Right forelimb (tissue), 1 donor: ENCODE results near the gene ADGRE2.
"Not testable (repeated sequence)": the region's sequence is repeated elsewhere in the genome, so short reads cannot be mapped to it uniquely, and the experiment has no call there.

ENCODE experiments used
- DNase-seq: peaks from one replicate; pipeline ENCODE4 v3.0.0-alpha.2; 2018

Gene ADGRE2

GRCh38 chr19:14777645-14778044 is 715 bp downstream of the ADGRE2 start:
- DNase-seq, result not testable (repeated sequence)

GRCh38 chr19:14775869-14776586 is 2.3 kb downstream of the ADGRE2 start:
- DNase-seq, result no peak

DNA sequence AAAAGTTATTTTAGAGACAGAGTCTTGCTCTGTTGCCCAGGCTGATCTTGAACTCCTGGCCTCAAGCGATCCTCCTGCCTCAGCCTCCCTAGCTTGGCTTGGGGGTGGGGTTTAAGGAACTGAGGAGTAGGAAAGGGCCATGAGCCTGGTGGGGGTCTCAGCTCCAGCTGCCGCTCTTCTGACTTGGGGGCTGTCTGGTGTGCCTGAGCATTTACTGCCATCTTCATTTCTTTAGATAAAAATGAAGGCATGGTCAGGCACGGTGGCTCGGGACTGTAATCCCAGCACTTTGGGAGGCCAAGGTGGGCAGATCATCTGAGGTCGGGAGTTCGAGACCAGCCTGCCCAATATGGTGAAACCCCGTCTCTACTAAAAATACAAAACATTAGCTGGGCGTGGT is 3.0 kb downstream of the ADGRE2 start:
- not testable (repeated sequence) for DNase-seq

- DNase-seq, result no peak
Measured at GRCh38 chr19:14774373-14774772, 4.0 kb downstream of the ADGRE2 start.

DNA sequence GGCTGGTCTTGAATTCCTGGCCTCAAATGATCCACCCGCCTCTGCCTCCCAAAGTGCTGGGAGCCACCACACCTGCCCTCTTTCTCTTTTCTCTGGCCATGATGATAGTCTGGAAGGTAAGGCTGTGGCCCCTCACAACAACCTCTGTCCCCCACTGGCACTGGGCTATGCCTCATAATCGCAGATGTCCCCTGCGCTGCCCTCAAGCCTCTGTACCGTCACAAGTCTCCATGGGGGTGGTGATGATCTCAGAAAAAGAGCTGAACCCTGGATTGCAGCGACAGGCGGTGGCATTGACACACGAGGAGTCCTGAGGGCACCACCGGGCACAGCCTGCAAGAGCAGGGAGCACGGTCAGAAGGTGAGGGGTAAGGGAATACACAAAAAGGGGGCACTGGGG is 4.6 kb downstream of the ADGRE2 start:
- DNase-seq, result not testable (repeated sequence)

- DNase-seq, result no peak
Measured at GRCh38 chr19:14772995-14773394, 5.4 kb downstream of the ADGRE2 start.

DNA sequence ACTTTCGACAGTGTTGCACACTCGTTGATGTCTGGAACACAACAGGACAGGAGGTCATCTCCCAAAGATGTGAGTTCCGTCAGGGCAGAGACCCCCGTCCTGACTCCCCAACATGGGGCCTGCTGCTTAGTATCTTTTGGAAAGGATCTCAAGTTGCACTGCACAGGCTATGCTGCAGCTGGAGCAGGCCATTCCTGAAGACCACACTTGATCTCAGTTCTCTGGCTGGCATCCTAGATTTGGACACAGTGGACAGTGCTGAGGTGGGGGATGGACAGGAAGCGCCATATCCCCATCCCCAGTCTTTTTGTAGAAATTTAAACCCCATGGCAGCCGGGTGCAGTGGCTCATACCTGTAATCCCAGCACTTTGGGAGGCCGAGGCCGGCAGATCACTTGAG is 5.9 kb downstream of the ADGRE2 start:
- no peak for DNase-seq

- DNase-seq, result no peak
Measured at GRCh38 chr19:14770944-14771839, 7.2 kb downstream of the ADGRE2 start.

DNA sequence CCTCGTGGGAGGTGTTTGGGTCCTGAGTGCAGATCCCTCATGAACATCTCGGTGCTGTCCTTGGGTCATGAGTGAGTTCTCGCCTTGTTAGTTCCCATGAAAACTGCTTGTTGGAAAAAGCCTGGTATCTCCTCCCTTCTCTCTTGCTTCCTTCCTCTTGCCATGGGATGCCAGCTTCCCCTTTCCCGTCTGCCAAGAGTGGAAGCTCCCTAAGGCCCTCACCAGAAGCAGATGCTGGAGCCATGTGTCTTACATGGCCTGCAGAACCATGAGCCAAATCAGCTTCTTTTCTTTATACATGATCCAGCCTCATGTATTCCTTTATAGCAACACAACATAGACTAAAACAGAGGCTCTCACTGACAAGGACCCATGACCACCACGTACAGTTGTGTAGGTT is 8.2 kb downstream of the ADGRE2 start:
- DNase-seq, result no peak

DNA sequence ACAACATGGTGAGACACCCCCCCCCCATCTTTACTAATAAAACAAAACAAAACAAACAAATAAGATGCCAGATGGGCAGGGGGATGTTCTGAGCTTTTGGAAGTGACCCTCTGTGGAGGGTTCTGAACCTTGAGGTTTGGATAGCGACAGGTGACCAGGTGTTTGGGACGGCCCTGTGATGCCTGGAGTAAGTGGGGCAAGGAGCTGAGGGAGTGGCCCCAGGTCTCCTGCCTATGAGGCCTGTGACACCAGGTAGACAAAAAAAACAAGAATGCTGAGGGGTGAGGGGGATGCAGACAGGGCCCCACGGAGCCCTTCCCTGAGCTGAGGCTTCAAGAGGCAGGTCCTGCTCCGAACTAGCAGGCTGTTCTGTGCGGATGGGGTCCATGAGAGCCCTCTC is 9.2 kb downstream of the ADGRE2 start:
- no peak for DNase-seq

GRCh38 chr19:14768001-14768400 is 10.4 kb downstream of the ADGRE2 start:
- DNase-seq, result no peak

- DNase-seq, result no peak
Measured at GRCh38 chr19:14767466-14767971, 10.8 kb downstream of the ADGRE2 start.

DNA sequence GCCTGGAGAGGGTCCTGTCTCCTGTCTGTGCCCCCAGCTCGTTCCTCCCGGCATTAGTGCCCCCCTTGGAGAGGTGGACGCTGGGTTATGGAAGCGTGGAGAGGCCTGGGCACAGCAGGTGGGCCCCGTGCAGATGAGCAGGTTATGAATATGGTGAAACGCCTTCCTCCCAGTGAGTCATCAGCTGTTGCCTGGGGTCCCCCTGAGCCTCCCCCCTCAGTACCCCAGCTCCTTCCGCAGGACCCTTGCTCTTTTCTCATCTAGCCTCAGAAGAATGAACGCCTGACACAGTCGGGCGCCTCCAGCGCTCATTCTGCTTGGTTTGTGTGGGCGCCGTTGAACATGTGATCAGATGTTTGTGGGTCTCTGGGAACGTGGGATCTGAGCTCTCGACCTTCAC is 12.5 kb downstream of the ADGRE2 start:
- DNase-seq, result not testable (repeated sequence)

GRCh38 chr19:14765403-14765802 is 13.0 kb downstream of the ADGRE2 start:
- not testable (repeated sequence) for DNase-seq

DNA sequence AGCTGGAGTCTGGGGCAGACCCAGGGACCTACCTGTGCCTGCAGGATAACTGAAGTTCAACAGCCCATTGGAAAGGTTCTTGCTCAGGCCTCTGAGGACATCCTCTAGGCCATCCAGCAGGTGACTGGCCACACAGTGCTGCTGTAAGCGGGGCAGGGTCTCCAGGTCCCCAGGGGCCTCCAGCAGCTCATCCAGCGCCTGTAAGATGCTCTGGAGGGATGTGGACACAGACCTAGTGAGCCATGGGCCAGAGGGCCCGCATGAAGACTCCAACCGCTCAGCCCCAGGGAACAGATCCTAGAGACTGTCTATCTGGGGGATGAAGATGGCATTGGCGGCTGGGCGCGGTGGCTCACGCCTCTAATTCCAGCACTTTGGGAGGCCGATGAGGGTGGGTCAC is 14.0 kb downstream of the ADGRE2 start:
- DNase-seq, result no peak

DNA sequence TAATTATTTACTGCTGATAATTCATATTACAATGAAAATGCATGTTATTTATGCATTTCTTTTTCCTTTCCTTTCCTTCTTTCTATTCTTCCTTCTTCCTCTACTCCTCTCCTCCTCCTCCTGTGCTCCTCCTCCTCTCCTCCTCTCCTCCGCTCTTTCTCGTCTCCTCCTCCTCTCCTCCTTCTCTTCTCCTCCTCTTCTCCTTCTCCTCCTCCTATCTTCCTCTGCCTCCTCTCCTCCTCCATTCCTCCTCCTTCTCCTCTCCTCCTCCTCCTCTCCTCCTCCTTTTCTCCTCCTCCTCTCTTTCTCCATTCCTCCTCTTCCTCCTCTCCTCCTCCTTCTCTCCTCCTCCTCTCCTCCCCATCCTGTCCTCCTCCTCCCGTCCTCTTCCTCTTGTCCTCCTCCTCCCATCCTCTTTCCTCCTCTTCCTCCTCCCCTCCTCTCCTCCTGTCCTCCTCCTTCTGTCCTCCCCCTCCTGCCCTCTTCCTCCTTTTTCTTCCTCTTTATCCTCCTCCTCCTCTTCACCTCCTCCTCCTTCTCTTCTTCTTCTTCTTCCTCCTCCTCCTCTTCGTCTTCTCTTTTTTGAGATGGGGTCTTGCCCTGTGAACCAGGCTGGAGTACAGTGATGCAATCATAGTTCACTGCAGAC is 14.7 kb downstream of the ADGRE2 start:
- no peak for DNase-seq

DNA sequence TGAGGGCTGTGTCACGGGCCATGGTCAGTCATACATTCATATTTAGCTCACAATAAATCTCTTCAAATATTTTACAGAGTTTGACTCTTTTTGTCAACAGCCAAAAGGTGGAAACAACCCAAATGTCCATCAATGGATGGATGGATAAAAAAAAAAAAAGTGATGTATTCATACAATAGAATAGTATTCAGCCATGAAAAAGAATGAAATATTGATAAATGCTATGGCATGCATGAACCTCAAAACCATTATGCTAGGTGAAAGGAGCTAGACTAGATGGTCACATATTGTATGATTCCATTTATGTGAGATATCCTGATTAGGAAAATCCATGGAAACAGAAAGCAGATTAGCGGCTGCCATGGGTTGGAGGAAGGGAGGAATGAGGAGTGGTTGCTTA is 16.2 kb downstream of the ADGRE2 start:
- DNase-seq, result no peak

DNA sequence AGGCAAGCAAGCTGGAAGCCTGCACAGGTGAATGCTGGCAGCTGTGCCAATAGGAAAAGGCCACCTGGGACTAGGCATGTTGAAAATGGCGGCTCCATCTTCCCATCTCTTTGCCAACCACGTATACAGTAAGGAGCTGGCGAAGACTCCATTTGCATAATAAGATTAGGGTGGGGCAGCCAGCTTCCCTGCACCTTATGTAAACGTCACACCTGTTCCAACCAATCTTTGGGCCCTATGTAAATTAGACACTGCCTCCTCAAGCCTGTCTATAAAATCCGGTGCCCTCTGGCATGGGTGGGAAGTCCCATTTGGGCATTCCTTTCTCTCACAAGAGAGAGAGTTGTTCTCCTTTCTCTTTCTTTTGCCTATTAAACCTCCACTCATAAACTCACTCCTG is 16.8 kb downstream of the ADGRE2 start:
- no peak for DNase-seq

DNA sequence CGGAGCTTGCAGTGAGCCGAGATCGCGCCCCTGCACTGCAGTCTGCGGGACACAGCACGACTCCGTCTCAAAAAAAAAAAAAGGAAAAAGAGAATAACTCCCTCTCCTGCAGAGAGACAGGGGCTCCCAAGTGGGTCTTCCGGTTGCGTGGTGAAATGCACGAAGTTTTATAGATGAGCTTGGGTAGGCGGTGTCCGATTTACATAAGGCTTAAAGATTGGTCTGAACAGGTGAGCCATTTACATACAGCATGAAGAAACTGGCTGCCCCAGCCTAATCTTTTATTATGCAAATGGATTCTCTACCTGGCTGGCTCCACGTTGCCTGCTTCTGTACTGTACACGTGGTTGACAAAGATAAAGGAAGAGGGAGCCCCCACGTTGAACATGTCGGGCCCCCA is 19.5 kb downstream of the ADGRE2 start:
- no peak for DNase-seq

GRCh38 chr19:14748601-14749000 is 29.8 kb downstream of the ADGRE2 start:
- DNase-seq, result no peak

DNA sequence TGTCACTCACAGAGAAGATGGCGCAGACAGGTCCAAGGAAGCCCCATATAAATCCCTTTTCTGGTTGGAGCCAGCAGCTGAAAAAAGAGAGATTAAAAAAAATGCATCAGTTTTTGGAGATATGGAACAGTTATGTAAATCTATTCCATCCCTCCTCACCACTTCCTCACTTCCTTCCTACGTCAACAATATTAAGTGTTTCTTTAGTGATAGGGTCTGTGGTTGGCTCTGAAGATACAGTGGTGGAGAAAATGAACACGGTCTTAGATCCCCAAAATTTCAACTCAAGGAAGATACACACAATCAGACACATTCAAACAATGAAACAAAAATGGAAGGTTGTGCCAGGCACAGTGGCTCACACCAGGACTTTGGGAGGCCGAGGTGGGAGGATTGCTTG is 31.5 kb downstream of the ADGRE2 start:
- DNase-seq, result no peak

- no peak for DNase-seq
Measured at GRCh38 chr19:14735915-14736314, 42.4 kb downstream of the ADGRE2 start.

GRCh38 chr19:14733574-14733973 is 44.8 kb downstream of the ADGRE2 start:
- no peak for DNase-seq

DNA sequence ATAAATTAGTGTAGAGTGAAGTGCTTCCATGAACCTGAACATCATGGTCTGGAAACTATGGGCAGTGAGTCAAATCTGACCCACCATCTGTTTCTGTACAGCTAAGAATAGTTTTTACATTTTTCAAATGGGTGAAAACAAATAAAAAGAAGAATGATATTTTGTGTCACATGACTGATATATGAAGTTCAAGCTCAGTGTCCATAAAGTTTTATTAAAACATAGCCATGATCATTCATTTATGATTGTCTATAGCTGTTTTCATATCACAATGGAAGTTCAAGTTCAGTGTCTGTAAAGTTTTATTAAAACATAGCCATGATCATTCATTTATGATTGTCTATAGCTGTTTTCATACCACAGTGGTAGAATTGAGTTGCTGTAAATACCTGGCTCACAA is 45.9 kb downstream of the ADGRE2 start:
- no peak for DNase-seq
